HG03108 (cell line): ENCODE results near the gene ANKRD11.

ENCODE experiments used
- ATAC-seq: cut with Tn5 transposase; IDR thresholded peaks from one replicate; pipeline ENCODE4 v1.9.1; 2021; ENCODE audit warnings: moderate library complexity; ENCODE audit not compliant: unreplicated experiment

ANKRD11 gene

GRCh38 chr16:89490439-89491237, at the start of gene ANKRD11:
Gene ANKRD11, minus strand, starts transcription at chr16:89490561. Its CDS starts 173,542 bp downstream, at chr16:89317019.
- peak; percentile 83 for ATAC-seq

GRCh38 chr16:89538286-89538685, 47.9 kb upstream of the ANKRD11 start:
- ATAC-seq = no peak

GRCh38 chr16:89537549-89537925, 47.2 kb upstream of the ANKRD11 start:
- ATAC-seq = no peak

GRCh38 chr16:89536886-89537548, 46.7 kb upstream of the ANKRD11 start:
- no peak for ATAC-seq

- ATAC-seq = no peak
Observed at GRCh38 chr16:89536371-89536770, 46.0 kb upstream of the ANKRD11 start.

- ATAC-seq = no peak
Observed at GRCh38 chr16:89534252-89534756, 43.9 kb upstream of the ANKRD11 start.

- ATAC-seq = no peak
Observed at GRCh38 chr16:89531821-89532526, 41.6 kb upstream of the ANKRD11 start.

- ATAC-seq = no peak
Observed at GRCh38 chr16:89530401-89531381, 40.3 kb upstream of the ANKRD11 start.

- no peak for ATAC-seq
Observed at GRCh38 chr16:89529097-89529496, 38.7 kb upstream of the ANKRD11 start.

GRCh38 chr16:89525146-89525913, 35.0 kb upstream of the ANKRD11 start:
- ATAC-seq = no peak

GRCh38 chr16:89523680-89524344, 33.5 kb upstream of the ANKRD11 start:
- no peak for ATAC-seq

- ATAC-seq = no peak
Observed at GRCh38 chr16:89522287-89522686, 31.9 kb upstream of the ANKRD11 start.

- ATAC-seq = no peak
Observed at GRCh38 chr16:89519881-89520280, 29.5 kb upstream of the ANKRD11 start.

- no peak for ATAC-seq
Observed at GRCh38 chr16:89517128-89517527, 26.8 kb upstream of the ANKRD11 start.

GRCh38 chr16:89512453-89512852, 22.1 kb upstream of the ANKRD11 start:
- no peak for ATAC-seq

GRCh38 chr16:89511374-89511773, 21.0 kb upstream of the ANKRD11 start:
- no peak for ATAC-seq

- ATAC-seq = no peak
Observed at GRCh38 chr16:89510526-89510925, 20.2 kb upstream of the ANKRD11 start.

- ATAC-seq = peak; percentile 52
Observed at GRCh38 chr16:89507834-89508590, 17.7 kb upstream of the ANKRD11 start, which contains the start of gene SPG7. Gene SPG7, plus strand, starts transcription at chr16:89508403. Its CDS starts 15 bp downstream, at chr16:89508418.
